Suprapubic skin (tissue), 4 donors: ENCODE results near the gene KLHL30.

Experiments
- CTCF ChIP-seq, 2 donors: fragments of 200-600 bp in 1 of 2; fragments of 450-650 bp in 1 of 2; sonication (generic) in 1 of 2; IDR thresholded peaks; one replicate each; pipeline ENCODE4 v1.5.1; 2016 to 2019; ENCODE audit warnings: antibody characterized with exemption in 2 of 2, mild to moderate bottlenecking in 1 of 2, moderate library complexity in 1 of 2
- POLR2A ChIP-seq, 2 donors: fragments of 450-650 bp; IDR thresholded peaks; one replicate each; pipeline ENCODE4 v1.6.1; 2017; ENCODE audit warnings: antibody characterized with exemption in 2 of 2, mild to moderate bottlenecking in 2 of 2, moderate library complexity in 2 of 2
- POLR2AphosphoS5 ChIP-seq, 3 donors: sonication (generic); formaldehyde crosslinking; IDR thresholded peaks; one replicate each; pipeline ENCODE4 v1.6.1; 2017; ENCODE audit warnings: antibody characterized with exemption in 3 of 3

DNA sequence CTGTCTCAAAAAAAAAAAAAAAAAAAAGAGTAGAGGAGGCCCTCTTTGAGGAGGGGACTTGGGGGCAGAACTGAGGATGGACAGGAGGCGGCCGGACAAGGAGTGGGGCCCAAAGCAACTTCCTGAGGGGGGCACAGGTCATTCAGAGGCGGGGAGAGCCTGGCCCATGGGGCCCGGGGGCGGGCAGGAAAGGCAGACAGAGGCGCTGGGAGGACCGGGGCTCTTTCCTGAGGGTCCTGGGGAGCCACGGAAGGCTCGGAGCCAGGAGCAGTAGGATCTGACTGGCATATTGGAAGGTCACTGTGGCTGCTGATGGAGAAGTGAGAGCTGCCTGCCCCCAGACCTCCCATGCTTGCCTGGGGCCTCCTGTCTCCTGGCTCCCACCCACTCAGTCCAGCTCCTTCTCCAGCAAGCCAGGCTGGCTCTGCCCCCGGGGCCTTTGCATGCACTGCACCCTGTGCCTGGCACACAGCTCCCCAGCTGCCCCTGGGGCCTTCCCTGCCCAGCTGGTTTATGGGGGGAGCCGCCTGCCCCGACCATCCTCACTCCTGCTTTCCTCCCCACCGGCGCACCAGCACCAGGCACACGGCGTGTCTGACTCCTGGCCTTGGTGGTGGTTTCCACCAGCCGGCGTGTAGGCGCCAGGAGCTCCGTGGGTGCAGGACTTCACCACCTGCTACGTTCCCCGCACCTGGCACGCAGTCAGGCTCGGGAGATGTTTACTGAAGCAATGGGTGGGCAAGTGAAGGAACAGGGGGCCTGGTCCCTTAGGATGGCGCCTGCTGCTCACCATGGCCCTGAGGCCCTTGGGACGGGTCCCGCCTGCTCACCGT is 32.7 kb upstream of the KLHL30 start:
- TF ChIP-seq POLR2A (IDR thresholded peaks at IDR 0.05) (no peak), POLR2AphosphoS5 (IDR thresholded peaks at IDR 0.05) (no peak), CTCF (IDR thresholded peaks at IDR 0.05) (no peak)
